ENCODE data around the gene CEP104. TPM values are rescaled to one million over a fixed set of nuclear protein-coding genes. Genes with fewer than 3 reads are reported as not detected.
"Not testable (repeated sequence)": the region's sequence is repeated elsewhere in the genome, so short reads cannot be mapped to it uniquely, and the experiment has no call there.

The CEP104 gene
- total RNA-seq, 1 experiment from 2014 or later = 74.1 TPM

DNA sequence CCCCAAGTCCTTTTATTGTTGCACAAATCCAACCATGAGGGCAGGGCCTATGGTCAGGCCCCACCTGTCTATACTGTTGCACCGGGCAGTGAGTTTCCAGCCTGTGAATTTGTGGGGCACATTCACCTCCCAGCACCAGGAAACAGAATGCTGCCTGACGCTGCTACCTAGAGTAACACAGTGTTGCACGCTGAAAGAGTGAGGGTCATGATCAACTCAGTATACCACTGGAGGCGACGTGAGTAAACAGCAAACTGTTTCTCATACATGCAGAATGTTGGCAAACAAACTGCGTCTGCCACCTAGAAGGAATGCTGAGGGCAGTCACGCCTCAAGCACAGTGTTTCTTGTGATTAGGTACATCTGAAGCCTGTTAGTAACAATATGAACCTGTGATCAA, 47.3 kb downstream of the CEP104 start:
- CTCF ChIA-PET = interaction anchor here (0.6 kb wide), 1 partner anchor 272 kb away, joined by 4 read pairs; no protein-coding TSS in a partner anchor

DNA sequence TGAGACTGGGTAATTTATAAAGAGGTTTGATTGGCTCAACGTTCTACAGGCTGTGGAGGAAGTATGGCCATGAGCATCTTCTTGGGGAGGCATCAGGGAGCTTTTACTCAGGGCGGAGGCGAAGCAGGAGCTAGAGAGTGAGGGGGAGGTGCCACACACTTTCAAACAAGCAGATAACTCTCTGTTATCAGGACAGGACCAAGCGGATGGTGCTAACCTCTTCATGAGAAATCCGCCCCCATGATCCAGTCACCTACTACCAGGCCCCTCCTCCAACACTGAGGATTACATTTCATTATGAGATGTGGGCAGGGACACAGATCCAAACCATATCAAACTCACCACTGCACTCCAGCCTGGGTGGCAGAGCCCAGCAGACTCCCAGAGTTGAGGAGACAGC, 49.2 kb downstream of the CEP104 start:
- BruUV-seq (replicated peaks) = no TSS peak
- no peak overlapping the region for H3K27ac Mint-ChIP-seq (ENCODE audit: low read depth, unreplicated experiment)
- ChIA-PET POLR2A (no interaction called here), CTCF (interaction anchor here (0.6 to 1.4 kb wide), 3 partner anchors 8 to 993 kb away, joined by 3 read pairs; no protein-coding TSS in a partner anchor)
- H3K9me3 Mint-ChIP-seq (ENCODE audit: unreplicated experiment) = no peaks in the 10 kb centered on the region
- DNase-seq (ENCODE audit: unreplicated experiment) = no peak
- no peaks in the 10 kb centered on the region for H3K4me1 Mint-ChIP-seq (ENCODE audit: insufficient read depth, unreplicated experiment)
- intact Hi-C loops (cut with micrococcal nuclease) = no loop called here
- peaks cover 6% of the 10 kb centered on the region for H3K36me3 Mint-ChIP-seq (ENCODE audit: insufficient read depth, unreplicated experiment)
- no peaks in the 10 kb centered on the region for H3K27me3 Mint-ChIP-seq (ENCODE audit: insufficient read depth, unreplicated experiment)
- TF ChIP-seq, protein P1, sequence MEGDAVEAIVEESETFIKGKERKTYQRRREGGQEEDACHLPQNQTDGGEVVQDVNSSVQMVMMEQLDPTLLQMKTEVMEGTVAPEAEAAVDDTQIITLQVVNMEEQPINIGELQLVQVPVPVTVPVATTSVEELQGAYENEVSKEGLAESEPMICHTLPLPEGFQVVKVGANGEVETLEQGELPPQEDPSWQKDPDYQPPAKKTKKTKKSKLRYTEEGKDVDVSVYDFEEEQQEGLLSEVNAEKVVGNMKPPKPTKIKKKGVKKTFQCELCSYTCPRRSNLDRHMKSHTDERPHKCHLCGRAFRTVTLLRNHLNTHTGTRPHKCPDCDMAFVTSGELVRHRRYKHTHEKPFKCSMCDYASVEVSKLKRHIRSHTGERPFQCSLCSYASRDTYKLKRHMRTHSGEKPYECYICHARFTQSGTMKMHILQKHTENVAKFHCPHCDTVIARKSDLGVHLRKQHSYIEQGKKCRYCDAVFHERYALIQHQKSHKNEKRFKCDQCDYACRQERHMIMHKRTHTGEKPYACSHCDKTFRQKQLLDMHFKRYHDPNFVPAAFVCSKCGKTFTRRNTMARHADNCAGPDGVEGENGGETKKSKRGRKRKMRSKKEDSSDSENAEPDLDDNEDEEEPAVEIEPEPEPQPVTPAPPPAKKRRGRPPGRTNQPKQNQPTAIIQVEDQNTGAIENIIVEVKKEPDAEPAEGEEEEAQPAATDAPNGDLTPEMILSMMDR (IDR thresholded peaks at IDR 0.05; ENCODE audit: unreplicated experiment) = no peak
- H3K4me3 Mint-ChIP-seq (ENCODE audit: unreplicated experiment) = no peak overlapping the region

More for the DNA sequence above, 47.3 kb downstream of the CEP104 start:
- BruUV-seq (replicated peaks) = no TSS peak
- POLR2A ChIA-PET = interaction anchor here (0.6 kb wide), 1 partner anchor 20 kb away, joined by 3 read pairs; no protein-coding TSS in a partner anchor
- Mint-ChIP-seq H3K9me3 (ENCODE audit: unreplicated experiment) (no peaks in the 10 kb centered on the region), H3K4me1 (ENCODE audit: insufficient read depth, unreplicated experiment) (no peaks in the 10 kb centered on the region), H3K27me3 (ENCODE audit: insufficient read depth, unreplicated experiment) (no peaks in the 10 kb centered on the region), H3K27ac (ENCODE audit: low read depth, unreplicated experiment) (no peak overlapping the region), H3K36me3 (ENCODE audit: insufficient read depth, unreplicated experiment) (peaks cover 12% of the 10 kb centered on the region), H3K4me3 (ENCODE audit: unreplicated experiment) (no peak overlapping the region)
- TF ChIP-seq, protein P1 (IDR thresholded peaks at IDR 0.05; ENCODE audit: unreplicated experiment) = no peak
- DNase-seq (ENCODE audit: unreplicated experiment) = no peak
- intact Hi-C loops (cut with micrococcal nuclease) = no loop called here

DNA sequence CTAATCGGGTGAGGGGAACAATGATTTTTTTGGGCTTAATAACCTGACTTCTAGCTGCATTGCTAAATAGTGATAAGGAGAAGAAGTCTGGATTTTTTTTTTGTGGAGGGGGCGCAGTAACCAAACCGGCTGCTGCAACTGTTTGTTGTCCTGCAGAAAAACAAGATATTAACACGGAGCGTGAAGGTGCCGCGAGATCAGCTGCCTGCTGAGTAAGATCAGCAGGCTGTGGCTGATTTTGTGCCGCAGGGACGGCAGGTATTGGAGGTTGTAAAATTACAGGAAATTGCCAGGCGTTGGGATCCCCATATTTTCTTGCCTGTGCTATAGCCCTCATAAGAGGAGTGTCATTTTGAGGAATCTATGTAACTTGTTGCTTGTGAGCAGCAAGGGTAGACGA, 52.0 kb downstream of the CEP104 start:
- CTCF ChIA-PET = interaction anchor here (0.6 to 0.7 kb wide), 2 partner anchors 216 to 1752 kb away, joined by 4 to 5 read pairs; no protein-coding TSS in a partner anchor

DNA sequence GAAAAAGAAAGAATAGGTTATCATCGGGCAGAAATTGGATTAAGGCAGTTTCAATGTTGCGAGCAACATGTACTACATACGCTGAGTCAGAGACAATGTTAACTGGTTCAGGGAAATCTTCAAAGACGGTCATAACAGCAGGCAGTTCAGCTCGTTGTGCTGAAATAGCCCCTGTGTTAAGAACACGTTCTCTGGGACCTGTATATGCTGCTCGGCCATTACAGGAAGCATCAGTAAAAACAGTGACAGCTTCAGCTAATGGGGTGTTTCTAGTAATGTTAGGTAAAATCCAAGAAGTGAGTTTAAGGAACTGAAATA, 52.4 kb downstream of the CEP104 start:
- CTCF ChIA-PET = interaction anchor here (0.6 to 0.7 kb wide), 3 partner anchors 29 to 1752 kb away, joined by 3 to 5 read pairs (median 4); no protein-coding TSS in a partner anchor
- H3K27me3 Mint-ChIP-seq (ENCODE audit: insufficient read depth, unreplicated experiment); DNase-seq (ENCODE audit: unreplicated experiment); H3K36me3 Mint-ChIP-seq (ENCODE audit: insufficient read depth, unreplicated experiment); intact Hi-C loops (cut with micrococcal nuclease); H3K4me3 Mint-ChIP-seq (ENCODE audit: unreplicated experiment); POLR2A ChIA-PET; BruUV-seq (replicated peaks); H3K9me3 Mint-ChIP-seq (ENCODE audit: unreplicated experiment); H3K4me1 Mint-ChIP-seq (ENCODE audit: insufficient read depth, unreplicated experiment); H3K27ac Mint-ChIP-seq (ENCODE audit: low read depth, unreplicated experiment): not testable (repeated sequence)

More for the DNA sequence above, 52.0 kb downstream of the CEP104 start:
- Mint-ChIP-seq H3K27ac (ENCODE audit: low read depth, unreplicated experiment) (no peak overlapping the region), H3K9me3 (ENCODE audit: unreplicated experiment) (no peaks in the 10 kb centered on the region), H3K36me3 (ENCODE audit: insufficient read depth, unreplicated experiment) (peaks cover 3% of the 10 kb centered on the region), H3K4me3 (ENCODE audit: unreplicated experiment) (no peak overlapping the region), H3K4me1 (ENCODE audit: insufficient read depth, unreplicated experiment) (peaks cover 5% of the 10 kb centered on the region), H3K27me3 (ENCODE audit: insufficient read depth, unreplicated experiment) (peaks cover 9% of the 10 kb centered on the region)
- intact Hi-C loops (cut with micrococcal nuclease) = no loop called here
- no peak for DNase-seq (ENCODE audit: unreplicated experiment)
- POLR2A ChIA-PET = no interaction called here
- BruUV-seq (replicated peaks) = no TSS peak
- TF ChIP-seq, protein P1 (IDR thresholded peaks at IDR 0.05; ENCODE audit: unreplicated experiment) = no peak

Measured in MCF 10A (cell line).